Thyroid gland (tissue), 4 donors: ENCODE data around the gene COMP.

Source experiments
- CTCF ChIP-seq, 6 experiments: fragments of 200-600 bp in 3 of 6; fragments of 450-650 bp in 3 of 6; sonication (generic) in 3 of 6; IDR thresholded peaks; one replicate each; pipeline ENCODE4 v1.5.1; 2016 to 2019; ENCODE audit warnings: antibody characterized with exemption in 6 of 6, mild to moderate bottlenecking in 2 of 6, inconsistent platforms in 1 of 6, moderate library complexity in 1 of 6
- POLR2A ChIP-seq, 2 donors: fragments of 450-650 bp; IDR thresholded peaks; one replicate each; pipeline ENCODE4 v1.6.1; 2017; ENCODE audit warnings: antibody characterized with exemption in 2 of 2, mild to moderate bottlenecking in 2 of 2, moderate library complexity in 1 of 2

GRCh38 chr19:18840288-18841267 is 49.5 kb upstream of the COMP start:
- TF ChIP-seq CTCF (IDR thresholded peaks at IDR 0.05), result no peak
- no peak for TF ChIP-seq POLR2A (IDR thresholded peaks at IDR 0.05)
